Measurements from ENCODE around the gene SMIM14. TPM values are rescaled to one million over a fixed set of nuclear protein-coding genes. Genes with fewer than 3 reads are reported as not detected.

Gene SMIM14
- total and polyA plus RNA-seq, 9 of the 15 experiments (the other 6 are each of a cell fraction or from before 2014, with no cell fraction given): 0.98 to 3.7 (median 2.2) TPM

DNA sequence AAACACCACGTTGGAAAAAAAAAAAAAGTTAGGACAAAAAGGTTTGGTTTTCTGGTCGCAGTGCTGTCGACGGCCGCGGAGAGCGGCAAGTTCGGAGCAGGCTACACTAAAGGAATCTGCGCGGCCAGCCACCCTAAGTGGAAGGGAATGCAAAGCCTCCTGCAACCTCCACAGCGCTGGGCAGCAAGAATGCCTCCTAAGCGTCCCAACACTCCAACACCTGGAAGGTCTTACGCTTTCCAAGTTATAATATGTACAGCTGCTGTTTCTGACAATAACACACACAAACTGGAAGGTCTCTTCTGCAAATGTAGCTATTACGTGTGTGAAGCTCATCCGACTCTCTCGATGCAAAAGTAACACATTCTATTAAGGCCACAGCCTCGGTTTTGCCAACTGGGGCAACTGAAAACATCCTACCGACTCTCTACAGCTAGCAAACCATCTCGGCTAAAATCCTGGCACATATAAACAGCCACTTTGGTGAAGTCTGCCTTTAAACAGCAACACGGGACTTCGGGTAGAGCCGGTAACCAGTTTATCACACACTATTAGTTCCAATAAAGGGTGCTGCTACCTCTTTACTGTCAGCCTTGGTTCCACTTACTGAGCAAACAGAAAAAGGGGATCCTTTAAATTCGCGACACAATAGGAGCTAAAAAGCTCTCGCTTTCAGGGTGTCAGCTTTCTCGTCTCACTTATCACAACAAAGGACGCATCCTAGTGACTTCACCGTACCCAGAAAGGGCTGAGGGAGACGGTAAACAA is 895 bp downstream of the SMIM14 start (continued):
- TF ChIP-seq HOXB6 (CRISPR knock-in tag; IDR thresholded peaks at IDR 0.05; ENCODE audit: borderline replicate concordance) (no peak), ZNF384 (IDR thresholded peaks at IDR 0.05; ENCODE audit: low read depth, low read length) (0 out of 2 replicates have a peak, but pooled peaks have one; percentile 35)
- TF ChIP-seq, protein P1, sequence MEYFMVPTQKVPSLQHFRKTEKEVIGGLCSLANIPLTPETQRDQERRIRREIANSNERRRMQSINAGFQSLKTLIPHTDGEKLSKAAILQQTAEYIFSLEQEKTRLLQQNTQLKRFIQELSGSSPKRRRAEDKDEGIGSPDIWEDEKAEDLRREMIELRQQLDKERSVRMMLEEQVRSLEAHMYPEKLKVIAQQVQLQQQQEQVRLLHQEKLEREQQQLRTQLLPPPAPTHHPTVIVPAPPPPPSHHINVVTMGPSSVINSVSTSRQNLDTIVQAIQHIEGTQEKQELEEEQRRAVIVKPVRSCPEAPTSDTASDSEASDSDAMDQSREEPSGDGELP (CRISPR knock-in tag; IDR thresholded peaks at IDR 0.05; ENCODE audit: borderline replicate concordance): peak; percentile 13; the same call in 1 of the 2 replicates

DNA sequence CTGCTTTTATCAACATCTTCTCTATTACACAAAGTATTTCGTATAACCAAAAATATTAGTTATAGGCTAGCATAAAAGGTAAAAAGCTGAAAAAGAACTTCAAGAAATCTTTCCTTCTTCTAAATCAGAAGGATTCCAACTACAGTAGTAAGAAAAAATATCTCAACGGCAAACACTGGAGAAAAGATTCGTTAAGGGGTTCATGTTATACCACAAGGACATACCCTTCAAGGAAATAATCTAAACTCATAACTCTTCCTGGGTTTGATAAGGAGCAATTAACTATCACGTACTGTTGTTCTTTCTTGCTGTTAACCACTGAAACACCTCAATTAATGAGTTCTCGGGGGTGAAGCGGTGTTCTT is 1.5 kb downstream of the SMIM14 start:
- BruUV-seq (replicated peaks): no TSS peak
- ChIA-PET POLR2A (interaction anchor here (0.6 to 2.8 kb wide), 8 partner anchors 8 to 1568 kb away, joined by 3 to 20 read pairs (median 4); partner anchors contain the start of genes LIAS and RPL9), CTCF (ENCODE audit: low intra/inter-chr PET ratio) (no interaction called here)
- no peaks in the 10 kb centered on the region for H3K79me2 ChIP-seq (ENCODE audit: control insufficient read depth, insufficient read depth, low read length)
- H3K4me2 ChIP-seq (ENCODE audit: insufficient read depth, low read length): peak overlapping the region; percentile 95
- H3K36me3 ChIP-seq (ENCODE audit: control insufficient read depth, insufficient read depth, low read length): no peaks in the 10 kb centered on the region
- H3K27me3 ChIP-seq (ENCODE audit: control insufficient read depth in 2 of 2, insufficient read depth in 2 of 2, low read length in 2 of 2): no peaks in the 10 kb centered on the region
- intact Hi-C loops (cut with micrococcal nuclease): loop anchor here (5.0 kb wide), 1 partner anchor 170 kb away; no protein-coding TSS in a partner anchor
- H3K27ac ChIP-seq (ENCODE audit: extremely low read depth, low read depth, low read length): peak overlapping the region; percentile 83
- DNase-seq (ENCODE audit: extremely low read depth in 1 of 4, low spot score in 3 of 4) (no peak), ATAC-seq (no peak), FAIRE-seq (no peak)
- TF ChIP-seq HMG20B (CRISPR knock-in tag; IDR thresholded peaks at IDR 0.05) (no peak), HDAC3 (IDR thresholded peaks at IDR 0.05; ENCODE audit: borderline replicate concordance, partially characterized antibody) (no peak)
- TF ChIP-seq, protein P2, sequence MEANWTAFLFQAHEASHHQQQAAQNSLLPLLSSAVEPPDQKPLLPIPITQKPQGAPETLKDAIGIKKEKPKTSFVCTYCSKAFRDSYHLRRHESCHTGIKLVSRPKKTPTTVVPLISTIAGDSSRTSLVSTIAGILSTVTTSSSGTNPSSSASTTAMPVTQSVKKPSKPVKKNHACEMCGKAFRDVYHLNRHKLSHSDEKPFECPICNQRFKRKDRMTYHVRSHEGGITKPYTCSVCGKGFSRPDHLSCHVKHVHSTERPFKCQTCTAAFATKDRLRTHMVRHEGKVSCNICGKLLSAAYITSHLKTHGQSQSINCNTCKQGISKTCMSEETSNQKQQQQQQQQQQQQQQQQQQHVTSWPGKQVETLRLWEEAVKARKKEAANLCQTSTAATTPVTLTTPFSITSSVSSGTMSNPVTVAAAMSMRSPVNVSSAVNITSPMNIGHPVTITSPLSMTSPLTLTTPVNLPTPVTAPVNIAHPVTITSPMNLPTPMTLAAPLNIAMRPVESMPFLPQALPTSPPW (CRISPR knock-in tag; IDR thresholded peaks at IDR 0.05): 0 out of 2 replicates have a peak, but pooled peaks have one; percentile 12
- TF ChIP-seq, protein P3, sequence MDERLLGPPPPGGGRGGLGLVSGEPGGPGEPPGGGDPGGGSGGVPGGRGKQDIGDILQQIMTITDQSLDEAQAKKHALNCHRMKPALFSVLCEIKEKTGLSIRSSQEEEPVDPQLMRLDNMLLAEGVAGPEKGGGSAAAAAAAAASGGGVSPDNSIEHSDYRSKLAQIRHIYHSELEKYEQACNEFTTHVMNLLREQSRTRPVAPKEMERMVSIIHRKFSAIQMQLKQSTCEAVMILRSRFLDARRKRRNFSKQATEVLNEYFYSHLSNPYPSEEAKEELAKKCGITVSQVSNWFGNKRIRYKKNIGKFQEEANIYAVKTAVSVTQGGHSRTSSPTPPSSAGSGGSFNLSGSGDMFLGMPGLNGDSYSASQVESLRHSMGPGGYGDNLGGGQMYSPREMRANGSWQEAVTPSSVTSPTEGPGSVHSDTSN (CRISPR knock-in tag; IDR thresholded peaks at IDR 0.05; ENCODE audit: low read depth): no peak
- TF ChIP-seq, protein P3 (tag; conservative IDR thresholded peaks at IDR 0.05; ENCODE audit: low read depth): peak; percentile 30; the same call in 1 of the 2 replicates
- H3K9me1 ChIP-seq (ENCODE audit: control insufficient read depth, insufficient read depth, low read length): no peaks in the 10 kb centered on the region
- in situ Hi-C loops (cut with MboI): loop anchor here (10.0 kb wide), 1 partner anchor 682 kb away; no protein-coding TSS in a partner anchor
- H2AFZ ChIP-seq (ENCODE audit: low read depth, low read length): peak overlapping the region; percentile 96
- peak overlapping the region; percentile 84 to 95; a peak in 3 of 4 replicates for H3K9ac ChIP-seq (ENCODE audit: insufficient read depth in 1 of 2, low read depth in 2 of 2, low read length in 2 of 2)
- no peaks in the 10 kb centered on the region for H4K20me1 ChIP-seq (replicated peaks; ENCODE audit: control insufficient read depth, insufficient read depth, low read length)
- 2% methylated on average over 6 of the region's 6 CpGs for WGBS (ENCODE audit: insufficient coverage, low coverage, missing lambda C conversion rate)
- no peaks in the 10 kb centered on the region for H3K9me3 ChIP-seq (replicated peaks; ENCODE audit: control insufficient read depth, insufficient read depth, low read depth, low read length)
- peaks cover 5 to 8% of the 10 kb centered on the region in 2 experiments; a peak in 3 of 5 replicates for H3K4me1 ChIP-seq (replicated peaks in 1 of 2; ENCODE audit: control insufficient read depth in 2 of 2, insufficient read depth in 2 of 2, low read length in 2 of 2)
- peak overlapping the region; percentile 90 for H3K4me3 ChIP-seq

All from K562 (cell line).